HG03103 (cell line): Measurements from ENCODE around the gene MDH1.
"Not testable (repeated sequence)": the region's sequence is repeated elsewhere in the genome, so short reads cannot be mapped to it uniquely, and the experiment has no call there.

Experiments
- ATAC-seq: cut with Tn5 transposase; IDR thresholded peaks from one replicate; pipeline ENCODE4 v1.9.1; 2021; ENCODE audit warnings: low read depth; ENCODE audit not compliant: unreplicated experiment

MDH1 gene

DNA sequence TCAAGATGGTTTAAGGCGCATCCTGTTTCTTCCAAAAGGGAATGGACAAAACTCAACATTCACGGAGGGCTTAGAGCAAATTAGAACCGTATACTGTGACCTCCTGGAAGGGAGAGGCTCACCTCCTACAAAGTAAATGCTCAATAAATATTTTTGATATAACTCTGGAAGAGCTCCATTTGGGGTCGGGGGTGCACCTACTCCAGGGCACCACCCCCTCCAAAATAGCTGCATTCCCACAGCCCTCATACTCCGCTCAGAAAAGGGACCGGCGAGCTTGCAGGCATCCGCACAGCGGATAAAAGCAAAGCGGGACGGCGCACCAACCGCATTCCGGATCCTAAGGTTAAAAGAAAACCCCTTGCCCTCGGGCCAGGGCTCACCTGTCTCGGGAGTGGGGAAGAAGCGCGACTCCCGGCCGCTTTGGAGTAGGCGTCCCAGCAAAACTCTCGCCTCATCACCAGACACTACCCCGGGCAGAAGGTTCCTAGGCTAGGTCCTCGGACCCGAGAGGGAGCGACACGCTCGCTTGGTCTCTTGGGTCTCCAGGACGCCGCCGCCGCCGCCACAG lies 864 bp upstream of the MDH1 start:
- ATAC-seq, result no peak

DNA sequence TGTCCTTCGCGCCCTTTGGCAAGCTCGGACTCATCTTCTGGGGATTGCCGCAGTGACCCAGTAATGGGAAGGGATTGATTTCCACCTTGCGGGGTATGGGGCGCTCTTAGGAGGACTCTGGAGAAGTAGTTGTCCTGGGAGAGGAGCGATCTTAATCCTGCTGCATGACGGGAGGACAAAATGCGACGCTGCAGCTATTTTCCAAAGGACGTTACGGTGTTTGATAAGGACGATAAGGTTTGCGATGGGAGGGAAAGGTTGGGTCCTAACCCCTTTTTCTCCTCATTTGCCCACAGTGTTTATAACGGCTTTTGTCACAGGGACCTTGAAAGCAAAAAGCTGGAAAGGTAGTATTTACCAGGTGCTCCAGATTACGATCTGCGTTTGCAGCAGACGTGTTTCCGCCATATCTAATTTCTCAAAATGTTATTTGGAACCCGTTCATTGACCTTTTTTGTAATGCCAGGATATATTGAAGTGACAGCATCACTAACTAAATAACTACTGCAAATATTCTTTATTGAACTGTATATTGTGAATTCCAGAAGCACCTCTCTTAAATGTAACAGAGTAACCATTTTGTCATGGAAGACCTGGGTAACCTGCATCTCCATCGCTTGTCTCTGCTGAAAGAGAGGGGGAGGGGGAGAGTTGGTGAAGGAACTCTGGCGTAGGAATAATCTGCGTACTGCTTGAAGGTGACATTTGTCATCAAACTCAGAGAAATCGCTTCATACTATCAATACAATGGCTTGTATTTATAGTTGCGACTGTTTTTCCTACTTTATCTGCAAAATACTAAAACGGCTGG lies 590 bp downstream of the MDH1 start:
- no peak for ATAC-seq

GRCh38 chr2:63590626-63591408 lies 2.1 kb downstream of the MDH1 start:
- ATAC-seq, result no peak

DNA sequence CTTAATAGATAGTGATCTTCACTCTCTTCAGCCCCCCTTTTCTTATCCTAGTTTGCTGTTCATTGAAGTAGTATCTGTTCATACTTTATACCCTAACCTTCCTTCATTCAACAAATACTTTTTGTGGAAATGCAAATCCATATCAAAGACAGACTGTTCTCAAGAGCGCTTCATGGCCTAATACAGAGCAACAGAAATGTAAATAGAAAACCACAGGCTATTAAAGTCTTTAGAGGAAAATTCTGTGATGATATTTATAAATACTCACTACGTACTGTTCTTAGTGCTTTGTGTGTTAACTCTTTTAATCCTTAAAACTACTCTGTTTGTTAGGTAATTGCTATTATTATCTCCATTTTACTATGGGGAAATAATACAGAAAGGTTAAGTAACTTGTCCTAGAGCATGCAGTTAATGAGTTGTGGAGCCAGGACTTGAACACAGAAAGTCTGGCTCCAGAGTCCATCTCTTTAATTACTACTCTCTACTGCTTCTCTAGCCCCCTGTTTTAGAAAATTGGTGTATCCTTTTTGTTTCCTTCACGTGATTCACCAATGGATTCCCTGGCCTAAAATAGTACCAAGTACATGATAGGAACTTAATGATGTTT lies 2.9 kb downstream of the MDH1 start:
- no peak for ATAC-seq

DNA sequence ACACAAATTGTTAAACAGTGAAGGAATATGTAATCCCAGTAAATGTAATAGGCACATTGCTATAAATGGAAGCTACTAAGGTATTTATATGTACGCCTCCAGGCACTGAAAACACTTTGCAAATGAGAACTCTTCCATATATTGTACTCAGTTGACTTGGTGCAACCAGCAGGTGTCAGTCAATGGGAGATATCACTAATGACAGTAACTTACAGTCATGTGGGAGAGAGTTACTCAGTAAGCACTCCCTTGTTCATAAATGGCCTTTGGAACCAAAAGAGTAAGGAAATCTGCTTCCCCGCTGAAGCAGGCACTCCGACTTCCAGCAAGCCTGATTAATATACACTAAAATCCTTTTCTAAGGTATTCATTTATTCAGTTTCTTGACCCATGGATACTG lies 5.9 kb downstream of the MDH1 start:
- no peak for ATAC-seq

- no peak for ATAC-seq
Observed at GRCh38 chr2:63596401-63596883, 7.7 kb downstream of the MDH1 start.

GRCh38 chr2:63598981-63599380 lies 10.2 kb downstream of the MDH1 start:
- ATAC-seq, result no peak

DNA sequence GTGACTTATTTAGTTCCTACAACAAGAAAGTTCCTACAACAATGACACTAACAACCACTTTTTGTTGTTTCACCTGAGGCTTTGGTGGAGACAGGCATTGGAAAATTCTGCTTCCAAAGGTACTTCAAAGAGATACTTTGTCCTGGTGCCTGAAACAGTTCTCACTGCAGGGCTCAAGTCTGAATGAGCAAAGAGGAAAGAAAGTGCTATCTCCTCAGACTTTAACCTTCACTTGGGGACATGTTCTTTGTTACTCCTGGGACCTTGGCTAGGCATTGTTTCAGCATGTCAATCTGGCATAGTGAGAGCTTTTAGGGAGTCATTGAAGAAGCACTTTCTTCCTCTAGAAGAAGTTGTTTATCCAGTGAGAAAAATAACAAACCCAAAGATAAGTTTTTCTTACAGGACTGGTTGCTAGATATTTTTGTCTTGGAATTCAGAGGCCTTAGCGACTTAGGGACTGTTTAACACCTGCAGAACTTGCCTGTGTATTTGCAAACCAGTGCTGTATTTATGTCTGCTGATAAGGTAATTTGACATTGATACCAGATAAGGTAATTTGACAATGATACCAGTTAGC lies 12.2 kb downstream of the MDH1 start:
- no peak for ATAC-seq

DNA sequence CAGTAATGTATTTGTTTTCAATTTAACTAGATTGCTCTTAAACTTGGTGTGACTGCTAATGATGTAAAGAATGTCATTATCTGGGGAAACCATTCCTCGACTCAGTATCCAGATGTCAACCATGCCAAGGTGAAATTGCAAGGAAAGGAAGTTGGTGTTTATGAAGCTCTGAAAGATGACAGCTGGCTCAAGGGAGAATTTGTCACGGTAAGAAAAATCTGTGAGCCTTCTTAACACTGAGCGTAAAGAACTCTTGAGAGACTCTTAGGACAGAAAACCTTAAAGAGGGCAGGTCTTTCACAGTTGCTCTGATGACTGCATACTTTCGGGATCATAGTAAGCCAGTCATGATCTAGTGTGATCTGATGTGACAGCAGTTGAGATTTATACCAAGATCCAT lies 15.9 kb downstream of the MDH1 start:
- ATAC-seq, result no peak

- ATAC-seq, result not testable (repeated sequence)
Observed at GRCh38 chr2:63608865-63609264, 20.1 kb downstream of the MDH1 start.

DNA sequence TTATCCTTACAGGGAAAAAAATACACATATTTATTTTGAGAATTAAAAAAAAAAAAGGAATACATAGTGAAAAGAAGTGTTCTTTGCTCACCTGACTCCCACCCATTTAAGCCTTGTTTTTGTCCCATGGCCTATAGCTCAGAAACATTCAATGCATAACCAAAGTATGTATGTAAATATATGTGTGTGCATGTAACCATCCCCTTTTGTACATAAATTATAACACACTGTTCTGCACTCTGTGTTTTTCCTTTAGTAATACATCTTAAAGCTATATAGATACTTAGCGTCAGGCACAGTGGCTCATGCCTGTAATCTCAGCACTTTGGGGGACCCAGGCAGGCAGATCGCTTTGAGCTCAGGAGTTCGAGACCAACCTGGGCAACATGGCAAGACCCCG lies 21.8 kb downstream of the MDH1 start:
- no peak for ATAC-seq

DNA sequence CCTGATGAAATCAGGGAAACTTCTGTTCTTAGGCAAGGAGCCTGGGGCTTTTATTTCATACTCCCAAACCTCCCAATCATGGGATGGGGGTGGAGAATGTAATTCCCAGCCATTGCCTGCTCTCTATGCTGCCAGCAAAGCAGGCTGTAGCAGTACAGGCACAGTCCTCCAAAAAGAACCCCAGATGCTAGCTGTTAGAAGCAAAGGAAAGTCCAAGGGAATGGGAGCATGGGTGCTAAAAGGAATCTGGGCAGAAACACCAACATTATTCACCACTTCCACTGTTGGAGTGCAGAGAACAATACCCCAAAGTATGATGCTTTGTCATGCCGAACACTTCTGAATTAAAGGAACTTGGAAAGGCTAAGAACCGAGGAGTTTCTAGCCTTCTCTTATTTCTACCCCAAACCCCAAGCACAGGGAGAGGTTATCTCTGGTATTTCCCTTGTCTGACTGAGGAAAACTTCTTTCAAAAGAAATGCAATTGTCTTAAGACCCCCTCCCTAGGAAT lies 24.7 kb downstream of the MDH1 start:
- ATAC-seq, result no peak

- ATAC-seq, result no peak
Observed at GRCh38 chr2:63614448-63614968, 25.7 kb downstream of the MDH1 start.

DNA sequence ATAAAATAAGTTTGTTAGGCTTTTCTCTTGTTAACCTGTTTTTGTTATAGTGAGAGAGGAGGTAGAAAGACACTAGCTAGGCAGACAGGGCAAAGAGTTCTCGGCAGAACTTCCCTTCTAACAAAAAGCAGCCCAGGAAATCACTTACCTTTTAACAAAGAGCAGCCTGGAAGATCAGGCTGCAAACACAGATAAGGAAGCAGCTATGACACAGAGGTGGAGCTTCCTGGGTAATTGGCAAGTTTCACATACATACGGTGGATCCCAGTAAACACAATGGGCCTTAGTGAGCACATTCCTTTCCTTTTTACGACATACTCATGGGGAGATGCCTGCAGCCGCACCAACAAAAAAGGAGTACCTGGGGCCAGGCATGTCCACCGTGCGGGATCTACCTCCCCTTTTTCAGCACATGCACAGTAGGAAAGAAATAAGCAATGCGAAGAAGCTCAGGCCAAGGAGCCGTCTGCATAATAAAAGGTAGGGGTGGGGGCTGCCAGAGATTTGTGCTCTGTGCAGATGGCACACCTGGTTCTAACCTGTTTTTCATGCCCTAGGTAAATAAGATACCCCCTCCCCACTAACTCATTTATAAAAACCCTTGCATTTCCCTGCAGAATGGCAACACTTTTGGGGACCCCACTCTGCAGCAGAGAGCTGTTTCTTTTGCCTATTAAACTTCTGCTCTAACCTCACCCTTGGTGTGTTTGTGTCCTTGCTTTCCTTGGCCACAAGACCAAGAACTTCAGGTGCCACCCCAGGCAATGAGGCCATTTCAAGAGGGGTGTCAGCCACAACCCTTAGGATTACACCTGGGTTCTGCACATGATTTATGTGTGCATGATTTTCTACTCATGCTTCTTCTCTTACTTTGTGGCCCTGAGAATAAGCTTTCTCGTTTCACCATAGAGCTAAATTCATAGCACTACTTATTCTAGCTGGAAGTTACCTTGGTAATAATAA lies 26.5 kb downstream of the MDH1 start:
- no peak for ATAC-seq

DNA sequence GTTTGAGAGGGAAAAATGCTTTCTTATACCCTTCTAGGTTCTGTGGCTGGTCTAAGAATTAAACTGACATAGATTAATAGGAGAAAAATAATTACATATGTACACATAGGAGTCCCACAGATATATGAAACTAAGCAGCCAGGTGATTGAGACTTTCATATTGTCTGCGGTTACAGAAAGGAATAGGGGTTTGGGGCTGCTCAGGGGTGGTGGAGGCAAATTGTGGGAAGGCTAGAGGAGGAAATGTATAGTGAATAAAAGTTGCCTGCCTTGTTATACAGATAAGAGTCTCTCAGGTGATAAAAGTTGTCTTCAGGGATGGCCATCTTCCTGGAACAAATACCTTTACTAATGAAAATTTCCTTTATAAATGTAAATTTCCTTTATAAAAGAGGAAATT lies 28.6 kb downstream of the MDH1 start:
- ATAC-seq, result no peak

GRCh38 chr2:63619328-63619727 lies 30.6 kb downstream of the MDH1 start:
- ATAC-seq, result no peak

GRCh38 chr2:63622751-63623150 lies 34.0 kb downstream of the MDH1 start:
- no peak for ATAC-seq

DNA sequence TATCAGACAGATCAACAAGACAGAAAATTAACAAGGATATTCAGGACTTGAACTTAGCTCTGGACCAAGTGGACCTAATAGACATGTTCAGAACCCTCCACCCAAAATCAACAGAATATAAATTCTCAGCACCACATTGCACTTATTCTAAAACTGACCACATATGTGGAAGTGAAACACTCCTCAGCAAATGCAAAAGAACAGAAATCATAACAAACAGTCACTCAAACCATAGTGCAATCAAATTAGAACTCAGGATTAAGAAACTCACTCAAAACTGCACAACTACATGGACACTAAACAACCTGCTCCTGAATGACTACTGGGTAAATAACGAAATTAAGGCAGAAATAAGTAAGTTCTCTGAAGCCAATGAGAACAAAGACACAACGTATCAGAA lies 35.0 kb downstream of the MDH1 start:
- ATAC-seq, result not testable (repeated sequence)

- ATAC-seq, result no peak
Observed at GRCh38 chr2:63627866-63628265, 39.1 kb downstream of the MDH1 start.
